Measurements from ENCODE around the gene DNAJB14. TPM values are rescaled to one million over a fixed set of nuclear protein-coding genes. Genes with fewer than 3 reads are reported as not detected.

DNAJB14 gene
- 11.0 to 20.5 TPM (median 17.0 TPM) in 5 replicates for total RNA-seq (2022; extraction: Qiagen RNA extraction)

GRCh38 chr4:99946356-99947189 is at the start of gene DNAJB14:
Gene DNAJB14, minus strand, starts transcription at chr4:99946618. Its CDS starts 47 bp downstream, at chr4:99946571.

GRCh38 chr4:99949999-99950912 is 3.8 kb upstream of the DNAJB14 start, which contains the start of gene H2AZ1:
Gene H2AZ1, minus strand, starts transcription at chr4:99950275. Its CDS starts 105 bp downstream, at chr4:99950170.

GRCh38 chr4:99894161-99894997 is 52.0 kb downstream of the DNAJB14 start, which contains the start of gene LAMTOR3:
Gene LAMTOR3, minus strand, starts transcription at chr4:99894427. Its CDS starts 464 bp downstream, at chr4:99893963.

Other genes starting within 250 kb of the DNAJB14 start
- gene DAPP1, start 129.8 kb downstream of the DNAJB14 start, total RNA-seq (2022; extraction: Qiagen RNA extraction) = not detected in 5 replicates
- gene LAMTOR3, start 52.2 kb downstream of the DNAJB14 start, total RNA-seq (2022; extraction: Qiagen RNA extraction) = 25.3 to 29.6 TPM (median 28.2 TPM) in 5 replicates
- gene H2AZ1, start 3.7 kb upstream of the DNAJB14 start, total RNA-seq (2022; extraction: Qiagen RNA extraction) = 613 to 706 TPM (median 647 TPM) in 5 replicates
- gene DDIT4L, start 243.8 kb upstream of the DNAJB14 start, total RNA-seq (2022; extraction: Qiagen RNA extraction) = 0.21 to 0.51 TPM (median 0.24 TPM) in 5 replicates

Data from A549 treated with Mapracorat at 1 μM for 4 hours (cell line).